Measurements from ENCODE around the gene SSBP1. TPM values are rescaled to one million over a fixed set of nuclear protein-coding genes. Genes with fewer than 3 reads are reported as not detected.

Gene SSBP1
- total RNA-seq, 1 donor from 2014 or later = 74.4 TPM

DNA sequence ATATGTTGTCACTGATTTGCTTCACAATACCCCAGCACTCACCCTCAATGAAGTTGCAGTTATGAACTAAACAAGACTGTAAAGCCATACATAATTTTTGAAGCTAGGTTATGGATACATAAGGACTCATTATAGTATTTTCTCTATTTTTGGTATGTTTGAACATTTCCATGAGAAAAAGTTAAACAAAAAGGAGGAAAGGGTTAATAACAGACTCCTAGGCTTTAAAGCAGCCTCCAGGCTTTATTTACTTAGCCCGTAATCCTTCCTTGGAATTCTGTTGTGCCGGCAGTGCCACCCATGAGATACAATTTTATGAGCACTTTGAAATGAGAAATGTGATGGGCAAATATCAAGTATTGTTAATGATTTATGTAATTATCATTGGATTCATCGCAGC, 34.0 kb upstream of the SSBP1 start:
- peaks cover 27% of the 10 kb centered on the region for H3K4me1 ChIP-seq
- H3K9me3 ChIP-seq = no peaks in the 10 kb centered on the region
- H3K4me3 ChIP-seq = no peak overlapping the region
- intact Hi-C loops (cut with DNase I) = no loop called here
- no peak for DNase-seq (ENCODE audit: extremely low spot score in 2 of 2)
- no peak overlapping the region for H3K27ac ChIP-seq
- TF ChIP-seq, protein P1, sequence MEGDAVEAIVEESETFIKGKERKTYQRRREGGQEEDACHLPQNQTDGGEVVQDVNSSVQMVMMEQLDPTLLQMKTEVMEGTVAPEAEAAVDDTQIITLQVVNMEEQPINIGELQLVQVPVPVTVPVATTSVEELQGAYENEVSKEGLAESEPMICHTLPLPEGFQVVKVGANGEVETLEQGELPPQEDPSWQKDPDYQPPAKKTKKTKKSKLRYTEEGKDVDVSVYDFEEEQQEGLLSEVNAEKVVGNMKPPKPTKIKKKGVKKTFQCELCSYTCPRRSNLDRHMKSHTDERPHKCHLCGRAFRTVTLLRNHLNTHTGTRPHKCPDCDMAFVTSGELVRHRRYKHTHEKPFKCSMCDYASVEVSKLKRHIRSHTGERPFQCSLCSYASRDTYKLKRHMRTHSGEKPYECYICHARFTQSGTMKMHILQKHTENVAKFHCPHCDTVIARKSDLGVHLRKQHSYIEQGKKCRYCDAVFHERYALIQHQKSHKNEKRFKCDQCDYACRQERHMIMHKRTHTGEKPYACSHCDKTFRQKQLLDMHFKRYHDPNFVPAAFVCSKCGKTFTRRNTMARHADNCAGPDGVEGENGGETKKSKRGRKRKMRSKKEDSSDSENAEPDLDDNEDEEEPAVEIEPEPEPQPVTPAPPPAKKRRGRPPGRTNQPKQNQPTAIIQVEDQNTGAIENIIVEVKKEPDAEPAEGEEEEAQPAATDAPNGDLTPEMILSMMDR (IDR thresholded peaks at IDR 0.05) = no peak
- TF ChIP-seq POLR2A (IDR thresholded peaks at IDR 0.05) (no peak), POLR2AphosphoS5 (IDR thresholded peaks at IDR 0.05; ENCODE audit: insufficient read depth in 1 of 2, low read depth in 1 of 2) (no peak)
- H3K36me3 ChIP-seq = no peaks in the 10 kb centered on the region
- no peaks in the 10 kb centered on the region for H3K27me3 ChIP-seq

DNA sequence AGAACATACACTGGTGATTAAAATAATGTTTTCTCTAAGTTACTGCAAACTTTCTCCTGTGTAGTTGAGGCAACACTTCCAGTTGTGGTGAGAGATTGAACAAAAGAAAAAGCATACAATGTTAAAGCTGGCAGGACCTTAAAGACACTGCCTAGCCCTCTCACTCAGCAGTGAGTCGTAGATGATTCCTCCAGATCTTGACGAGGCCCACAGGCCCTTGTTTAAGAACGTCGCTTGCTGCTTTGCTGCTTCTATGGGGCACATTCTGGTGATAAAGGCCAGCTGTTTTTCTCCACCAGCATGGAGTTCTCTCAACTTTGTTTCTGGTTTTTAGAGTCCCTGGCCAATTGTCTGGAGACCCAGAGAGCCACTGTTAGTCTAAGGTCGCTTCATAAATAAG, 33.4 kb upstream of the SSBP1 start:
- Histone ChIP-seq H3K4me1 (peaks cover 21% of the 10 kb centered on the region), H3K4me3 (no peak overlapping the region), H3K27ac (no peak overlapping the region), H3K9me3 (no peaks in the 10 kb centered on the region), H3K36me3 (no peaks in the 10 kb centered on the region), H3K27me3 (no peaks in the 10 kb centered on the region)
- DNase-seq (ENCODE audit: extremely low spot score in 2 of 2) = no peak
- intact Hi-C loops (cut with DNase I) = no loop called here
- TF ChIP-seq POLR2AphosphoS5 (IDR thresholded peaks at IDR 0.05; ENCODE audit: insufficient read depth in 1 of 2, low read depth in 1 of 2) (no peak), POLR2A (IDR thresholded peaks at IDR 0.05) (no peak)
- TF ChIP-seq, protein P1 (IDR thresholded peaks at IDR 0.05) = no peak

DNA sequence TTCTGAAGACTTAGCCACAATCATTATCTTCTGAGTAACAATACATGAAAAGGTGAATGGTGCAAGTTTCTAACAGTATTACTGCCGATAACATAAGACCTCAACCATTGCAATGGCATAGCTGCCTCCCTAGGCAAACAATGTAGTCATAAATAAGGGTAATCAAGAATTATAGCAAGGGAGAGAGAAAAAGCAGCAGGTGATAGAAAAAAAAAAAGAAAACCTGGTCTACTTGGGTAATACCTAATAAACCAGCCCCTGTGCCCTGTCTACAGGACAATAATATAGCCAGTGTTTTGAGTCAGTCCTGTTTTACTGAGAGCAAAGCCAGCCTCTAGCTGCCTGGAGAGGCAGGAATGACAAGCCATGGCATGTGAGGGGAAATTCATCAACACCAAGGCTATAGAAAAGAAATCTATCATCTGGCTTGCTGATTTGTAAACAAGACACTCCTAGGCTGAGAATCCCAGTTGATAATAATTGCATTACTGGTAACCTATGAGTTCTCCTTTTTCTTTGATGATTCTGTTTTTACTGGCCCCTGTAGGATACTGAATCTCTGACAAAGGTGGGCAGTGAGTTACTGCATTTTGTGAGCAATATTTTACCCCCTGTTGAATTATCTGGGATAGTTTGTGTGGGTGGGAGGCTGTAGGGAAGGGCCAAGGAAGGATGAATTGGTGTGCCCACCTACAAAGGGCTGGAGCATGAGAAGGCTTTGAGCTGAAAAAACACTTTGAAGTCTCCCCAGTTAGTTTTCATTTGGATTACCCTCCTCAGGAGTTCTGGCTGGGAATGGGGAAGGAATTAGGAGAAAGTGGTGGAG, 31.7 kb upstream of the SSBP1 start:
- no peak overlapping the region for H3K4me3 ChIP-seq
- no peak overlapping the region for H3K27ac ChIP-seq
- no peak for DNase-seq (ENCODE audit: extremely low spot score in 2 of 2)
- TF ChIP-seq, protein P1 (IDR thresholded peaks at IDR 0.05) = no peak
- no peak for TF ChIP-seq POLR2A (IDR thresholded peaks at IDR 0.05)
- no peak for TF ChIP-seq POLR2AphosphoS5 (IDR thresholded peaks at IDR 0.05; ENCODE audit: insufficient read depth in 1 of 2, low read depth in 1 of 2)
- H3K9me3 ChIP-seq = no peaks in the 10 kb centered on the region
- peaks cover 9% of the 10 kb centered on the region for H3K4me1 ChIP-seq
- no peaks in the 10 kb centered on the region for H3K36me3 ChIP-seq
- intact Hi-C loops (cut with DNase I) = no loop called here
- no peaks in the 10 kb centered on the region for H3K27me3 ChIP-seq

DNA sequence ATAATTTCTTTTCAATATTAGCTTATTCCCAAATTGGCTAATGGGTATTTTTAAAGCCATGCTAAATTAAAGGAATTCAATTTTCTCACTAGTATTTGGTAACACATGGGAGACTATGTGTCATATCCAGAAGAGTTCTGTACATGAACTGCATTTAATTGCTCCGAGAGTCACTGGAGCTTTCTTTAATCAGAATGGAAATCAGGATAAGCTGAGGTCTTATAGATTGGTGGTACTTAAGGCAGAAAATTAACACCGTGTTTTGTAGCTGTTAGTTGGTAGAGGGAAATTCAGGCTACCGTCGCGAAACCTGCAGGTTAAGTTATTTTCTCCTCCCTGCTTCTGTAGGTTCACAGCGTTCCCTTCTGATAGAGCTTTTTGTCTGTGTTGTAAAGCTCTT, 29.8 kb upstream of the SSBP1 start, which contains the start of gene WEE2:
TSS of gene WEE2 (plus strand) at position 3 of the 400 bp plus-strand sequence. CDS start 406 bp downstream, outside the sequence.
- Histone ChIP-seq H3K4me1 (no peaks in the 10 kb centered on the region), H3K27me3 (no peaks in the 10 kb centered on the region), H3K4me3 (no peak within 1 kb of the TSS), H3K9me3 (no peaks in the 10 kb centered on the region), H3K27ac (no peak within 1 kb of the TSS), H3K36me3 (no peaks in the 10 kb centered on the region)
- intact Hi-C loops (cut with DNase I) = no loop called here
- no peak for DNase-seq (ENCODE audit: extremely low spot score in 2 of 2)
- TF ChIP-seq, protein P1 (IDR thresholded peaks at IDR 0.05) = no peak
- TF ChIP-seq POLR2A (IDR thresholded peaks at IDR 0.05) (no peak), POLR2AphosphoS5 (IDR thresholded peaks at IDR 0.05; ENCODE audit: insufficient read depth in 1 of 2, low read depth in 1 of 2) (no peak)

DNA sequence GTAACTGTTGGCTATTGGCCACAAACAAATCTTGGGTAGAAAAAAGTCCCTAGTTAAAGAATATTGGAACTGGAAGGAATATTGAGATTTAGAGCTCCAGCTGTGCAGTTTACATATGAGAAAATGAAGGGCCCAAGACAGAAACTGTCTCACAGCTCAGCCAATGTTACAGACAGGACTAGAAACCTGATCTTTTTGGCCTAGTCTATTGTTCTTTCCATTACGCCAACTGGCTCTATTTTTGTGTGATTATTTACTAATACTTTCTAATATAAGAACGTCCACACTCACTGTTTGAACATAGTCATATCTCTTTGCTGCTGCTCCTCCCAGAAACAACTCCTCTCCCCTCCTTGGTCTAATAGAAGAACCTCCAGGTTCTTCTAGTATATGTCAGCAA, 28.8 kb upstream of the SSBP1 start:
- TF ChIP-seq POLR2AphosphoS5 (IDR thresholded peaks at IDR 0.05; ENCODE audit: insufficient read depth in 1 of 2, low read depth in 1 of 2) (no peak), POLR2A (IDR thresholded peaks at IDR 0.05) (no peak)
- TF ChIP-seq, protein P1 (IDR thresholded peaks at IDR 0.05) = no peak
- DNase-seq (ENCODE audit: extremely low spot score in 2 of 2) = no peak
- Histone ChIP-seq H3K4me1 (no peaks in the 10 kb centered on the region), H3K27me3 (no peaks in the 10 kb centered on the region), H3K4me3 (no peak overlapping the region), H3K36me3 (no peaks in the 10 kb centered on the region), H3K9me3 (no peaks in the 10 kb centered on the region), H3K27ac (no peak overlapping the region)
- intact Hi-C loops (cut with DNase I) = no loop called here
